Anterior cingulate cortex (tissue), 58 donors: Measurements from ENCODE around the gene SEL1L2.
"Not testable (repeated sequence)": the region's sequence is repeated elsewhere in the genome, so short reads cannot be mapped to it uniquely, and the experiment has no call there.

Experiments
- DNase-seq, 58 donors: peaks; one replicate each; lab custom pipeline; 2025; lab: John Stamatoyannopoulos, UW

Gene SEL1L2, protein sequence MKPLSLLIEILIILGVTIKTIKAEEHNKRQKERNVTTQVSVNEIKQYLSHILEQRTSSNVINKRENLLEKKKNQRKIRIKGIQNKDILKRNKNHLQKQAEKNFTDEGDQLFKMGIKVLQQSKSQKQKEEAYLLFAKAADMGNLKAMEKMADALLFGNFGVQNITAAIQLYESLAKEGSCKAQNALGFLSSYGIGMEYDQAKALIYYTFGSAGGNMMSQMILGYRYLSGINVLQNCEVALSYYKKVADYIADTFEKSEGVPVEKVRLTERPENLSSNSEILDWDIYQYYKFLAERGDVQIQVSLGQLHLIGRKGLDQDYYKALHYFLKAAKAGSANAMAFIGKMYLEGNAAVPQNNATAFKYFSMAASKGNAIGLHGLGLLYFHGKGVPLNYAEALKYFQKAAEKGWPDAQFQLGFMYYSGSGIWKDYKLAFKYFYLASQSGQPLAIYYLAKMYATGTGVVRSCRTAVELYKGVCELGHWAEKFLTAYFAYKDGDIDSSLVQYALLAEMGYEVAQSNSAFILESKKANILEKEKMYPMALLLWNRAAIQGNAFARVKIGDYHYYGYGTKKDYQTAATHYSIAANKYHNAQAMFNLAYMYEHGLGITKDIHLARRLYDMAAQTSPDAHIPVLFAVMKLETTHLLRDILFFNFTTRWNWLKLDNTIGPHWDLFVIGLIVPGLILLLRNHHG

DNA sequence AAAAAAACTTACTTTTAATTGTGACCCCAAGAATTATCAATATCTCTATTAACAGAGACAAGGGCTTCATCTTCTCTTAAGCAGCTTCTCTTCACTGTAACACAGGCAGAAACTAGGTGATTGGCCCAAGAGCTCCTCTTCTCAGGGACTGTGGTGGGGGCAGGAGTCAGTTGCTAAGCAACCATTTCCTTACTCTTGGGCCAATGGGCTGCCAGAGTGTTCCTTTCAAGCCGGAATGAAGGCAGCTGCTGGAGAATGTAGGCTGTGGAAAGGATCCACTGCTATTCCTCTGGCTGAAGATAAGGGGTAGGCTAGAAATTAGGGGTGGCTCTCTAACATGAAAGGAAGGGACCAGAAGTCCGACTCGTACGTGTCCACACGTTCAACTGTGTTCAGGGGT lies at the start of gene SEL1L2:
SEL1L2 (minus strand) TSS at position 150 of the 400 bp plus-strand sequence; CDS start at position 70, 80 bp downstream.
- no peak for DNase-seq

DNA sequence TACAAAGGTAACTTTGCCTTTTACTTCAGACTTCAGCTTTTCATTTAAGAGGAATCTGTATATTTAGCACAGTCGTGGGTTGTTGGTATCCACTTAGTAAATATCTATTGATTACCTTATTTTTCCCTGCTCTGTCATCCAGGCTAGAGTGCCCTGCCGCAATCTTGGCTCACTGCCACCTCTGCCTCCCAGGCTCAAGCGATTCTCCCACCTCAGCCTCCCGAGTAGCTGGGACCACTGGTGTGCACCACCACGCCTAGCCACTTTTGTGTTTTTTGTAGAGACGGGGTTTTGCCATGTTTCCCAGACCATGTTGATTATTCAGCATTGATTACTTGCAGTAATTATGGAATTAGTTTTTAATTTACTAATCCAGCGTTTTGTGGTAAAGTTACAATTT lies 46.2 kb upstream of the SEL1L2 start:
- no peak for DNase-seq

DNA sequence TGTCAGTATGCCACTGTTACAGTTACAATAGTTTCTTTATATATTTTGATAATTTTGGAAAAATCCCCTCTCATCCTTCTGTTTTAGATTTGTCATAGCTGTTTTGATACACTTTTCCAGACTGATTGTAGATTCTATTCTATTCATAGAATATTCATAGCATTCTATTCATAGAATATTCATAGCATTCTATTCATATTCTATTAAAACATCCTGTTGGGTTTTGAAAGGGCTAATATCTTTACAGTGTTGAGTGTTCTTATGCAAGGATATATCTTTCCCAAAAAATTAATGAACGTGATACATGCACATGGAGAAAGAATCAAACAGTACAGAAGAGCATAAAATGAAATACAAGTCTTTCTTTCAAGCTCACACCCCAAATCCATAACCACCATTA lies 42.9 kb upstream of the SEL1L2 start:
- DNase-seq: no peak

DNA sequence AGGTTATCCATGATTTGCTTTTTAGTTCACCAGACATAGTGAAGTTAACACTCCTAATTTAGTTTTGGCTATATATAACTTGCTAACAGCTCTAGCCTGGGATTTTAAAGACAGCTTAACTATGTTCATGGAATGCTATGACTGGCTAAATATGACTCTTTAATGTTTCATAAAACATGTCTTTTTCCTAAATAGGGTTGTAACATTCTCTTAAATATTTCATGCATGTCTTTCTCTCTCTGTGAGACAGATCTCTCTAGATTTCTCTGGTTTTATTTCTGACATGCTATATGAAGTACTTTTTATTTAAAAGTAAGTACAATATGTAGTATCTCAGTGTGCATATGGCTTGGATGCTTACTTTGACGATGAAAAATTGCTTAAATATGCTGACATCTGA lies 40.6 kb upstream of the SEL1L2 start:
- DNase-seq: no peak

DNA sequence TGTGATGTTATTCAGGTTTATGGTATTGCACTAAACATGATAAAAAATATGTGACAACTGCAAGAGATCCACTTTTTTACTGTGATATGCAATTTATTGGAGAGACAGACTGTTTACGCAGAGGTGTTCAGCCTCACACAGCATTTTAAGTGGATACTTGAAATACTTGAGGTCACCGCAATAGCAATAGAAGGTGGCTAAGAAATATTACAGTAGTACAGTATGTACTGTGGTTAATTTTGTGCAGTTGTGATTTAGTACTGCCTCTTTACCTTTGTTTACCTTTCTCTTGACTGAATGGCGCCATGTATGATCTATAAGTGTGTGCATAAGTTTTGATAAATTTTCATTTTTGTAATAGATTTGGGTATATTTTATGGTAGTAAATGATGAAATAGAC lies 22.3 kb upstream of the SEL1L2 start:
- DNase-seq: no peak

DNA sequence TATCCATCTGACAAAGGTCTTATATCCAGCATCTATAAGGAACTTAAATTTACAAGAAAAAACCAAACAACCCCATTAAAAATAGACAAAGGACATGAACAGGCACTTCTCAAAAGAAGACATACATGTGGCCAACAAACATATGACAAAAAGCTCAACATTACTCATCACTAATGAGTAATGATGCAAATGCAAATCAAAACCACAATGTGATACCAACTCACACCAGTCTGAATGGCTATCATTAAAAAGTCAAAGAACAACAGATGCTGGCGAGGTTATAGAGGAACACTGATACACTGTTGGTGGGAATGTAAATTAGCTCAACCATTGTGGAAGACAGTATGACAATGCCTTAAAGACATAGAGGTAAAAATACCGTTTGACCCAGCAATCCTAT lies 18.8 kb upstream of the SEL1L2 start:
- no peak for DNase-seq

DNA sequence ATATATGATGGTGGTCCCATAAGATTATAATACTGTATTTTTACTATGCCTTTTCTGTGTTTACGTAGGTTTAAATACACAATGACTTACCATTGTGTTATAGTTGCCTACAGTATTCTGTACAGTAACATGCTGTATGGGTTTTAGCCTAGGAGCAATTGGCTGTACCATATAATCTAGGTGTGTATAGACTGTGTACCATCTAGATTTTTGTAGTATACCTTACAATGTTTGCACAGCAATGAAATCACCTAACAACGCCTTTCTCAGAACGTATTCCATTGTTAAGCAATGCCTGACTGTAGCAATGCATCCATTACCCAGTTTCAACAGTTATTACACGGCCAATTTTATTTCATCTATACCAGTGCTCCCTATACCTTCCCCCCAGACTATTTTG lies 15.6 kb upstream of the SEL1L2 start:
- no peak for DNase-seq

DNA sequence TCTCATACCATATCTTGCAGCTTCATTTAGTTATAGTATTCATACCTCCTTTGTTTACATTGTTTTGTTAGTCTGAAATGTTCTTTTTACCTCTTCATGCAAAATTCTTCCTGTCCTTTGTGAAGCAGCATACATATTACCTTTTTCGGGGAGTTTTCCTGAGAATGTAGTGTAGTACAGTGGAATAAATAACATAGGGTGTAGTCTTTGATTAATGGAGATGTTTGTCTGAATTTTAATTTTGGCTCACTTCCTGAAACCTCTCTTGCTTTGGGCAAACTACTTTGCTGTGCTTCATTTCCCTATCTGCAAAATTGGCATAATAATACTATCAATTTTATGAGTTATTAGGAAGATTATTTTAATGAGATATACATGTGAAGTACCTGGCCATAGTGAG lies 10.5 kb upstream of the SEL1L2 start:
- DNase-seq: no peak

DNA sequence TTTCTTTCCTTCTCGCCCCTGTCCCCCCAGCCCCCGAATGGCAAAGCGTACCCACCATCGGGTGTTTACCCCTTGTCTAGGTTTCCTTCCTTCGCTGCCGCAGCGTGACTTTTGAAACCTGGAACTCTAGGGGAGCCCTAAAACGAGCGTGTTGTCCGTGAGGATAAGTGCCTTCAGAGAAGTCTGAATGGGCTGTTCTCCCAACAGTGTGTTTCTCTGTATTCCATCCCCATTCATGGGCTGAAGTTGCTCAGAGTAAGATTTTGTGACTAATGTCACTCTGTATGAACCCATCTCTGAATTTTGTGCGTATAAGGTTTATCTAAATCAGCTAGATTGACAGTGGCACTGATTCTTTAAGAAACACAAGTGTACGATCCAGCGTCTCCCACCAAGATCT lies 5.9 kb upstream of the SEL1L2 start:
- DNase-seq: peak in 12 of 58 donors; percentile 1 to 51 (median 22)

DNA sequence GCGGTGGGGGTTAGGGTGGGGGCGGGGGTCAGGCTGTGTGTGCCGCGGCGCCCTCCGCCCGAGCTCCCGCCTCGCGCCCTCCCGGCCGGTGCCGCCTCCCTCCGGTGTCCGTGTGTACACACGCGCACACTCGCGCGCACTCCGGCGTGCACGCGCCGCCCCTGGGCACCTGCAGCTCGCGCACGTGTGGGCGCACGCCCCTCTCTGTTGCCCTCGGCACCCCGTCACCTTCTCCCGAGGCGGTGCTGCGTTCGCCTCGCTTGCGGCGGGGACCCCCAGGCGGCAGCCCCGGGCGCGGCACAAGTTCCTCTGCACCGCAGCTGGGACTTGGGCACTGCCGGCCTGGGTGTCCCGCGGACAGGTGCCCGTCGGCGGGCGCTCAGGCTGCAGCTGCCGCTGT lies 5.4 kb upstream of the SEL1L2 start:
- peak in 43 of 58 donors; percentile 3 to 64 (median 28) for DNase-seq

DNA sequence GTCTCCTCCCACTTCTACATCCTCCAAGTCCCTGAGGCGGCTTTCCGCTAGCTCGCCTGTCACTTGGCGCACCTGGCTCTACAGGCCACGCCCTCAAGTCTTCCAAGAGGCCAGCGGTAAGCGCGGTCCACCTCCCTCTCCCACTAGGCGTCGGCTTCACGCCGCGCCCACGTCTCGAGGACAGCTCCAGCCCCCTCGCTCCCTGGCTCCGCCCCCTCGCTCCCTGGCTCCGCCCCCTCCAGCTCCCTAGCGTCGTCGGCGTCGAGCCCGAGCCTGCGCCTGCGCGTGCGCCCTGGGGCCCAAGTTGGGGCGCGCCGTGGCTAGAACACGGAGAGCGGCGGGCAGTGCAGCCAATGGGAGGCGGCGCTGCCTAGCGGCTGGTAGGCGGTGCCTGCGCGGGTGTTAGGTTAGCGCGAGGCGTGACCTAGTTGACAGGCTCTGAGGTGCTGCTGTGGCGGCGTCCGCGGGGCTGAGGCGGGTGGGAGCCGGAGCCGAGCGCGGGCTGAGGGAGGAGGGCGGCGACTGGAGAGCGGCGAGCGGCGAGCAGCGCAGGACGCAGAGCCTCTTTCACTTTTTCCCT lies 4.8 kb upstream of the SEL1L2 start, which contains the start of gene MACROD2:
MACROD2 (plus strand) TSS at position 431 of the 580 bp plus-strand sequence.
- DNase-seq: peak; percentile 39 to 93 (median 84)

DNA sequence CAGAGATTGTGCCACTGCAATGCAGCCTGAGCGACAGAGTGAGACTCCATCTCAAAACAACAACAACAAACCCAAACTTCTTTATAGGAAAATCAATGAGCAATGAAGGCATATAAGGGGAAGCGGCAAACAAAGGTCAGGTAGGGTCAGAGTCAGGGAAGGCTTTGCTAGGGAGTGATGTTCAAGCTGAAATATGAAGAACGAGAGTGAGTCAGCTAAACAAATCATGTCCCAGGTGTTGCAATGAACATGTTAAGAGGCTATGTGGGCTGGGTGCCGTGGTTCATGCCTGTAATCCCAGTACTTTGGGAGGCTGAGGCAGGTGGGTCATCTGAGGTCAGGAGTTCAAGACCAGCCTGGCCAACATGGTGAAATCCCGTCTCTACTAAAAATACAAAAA lies 1.5 kb upstream of the SEL1L2 start:
- DNase-seq: not testable (repeated sequence)

DNA sequence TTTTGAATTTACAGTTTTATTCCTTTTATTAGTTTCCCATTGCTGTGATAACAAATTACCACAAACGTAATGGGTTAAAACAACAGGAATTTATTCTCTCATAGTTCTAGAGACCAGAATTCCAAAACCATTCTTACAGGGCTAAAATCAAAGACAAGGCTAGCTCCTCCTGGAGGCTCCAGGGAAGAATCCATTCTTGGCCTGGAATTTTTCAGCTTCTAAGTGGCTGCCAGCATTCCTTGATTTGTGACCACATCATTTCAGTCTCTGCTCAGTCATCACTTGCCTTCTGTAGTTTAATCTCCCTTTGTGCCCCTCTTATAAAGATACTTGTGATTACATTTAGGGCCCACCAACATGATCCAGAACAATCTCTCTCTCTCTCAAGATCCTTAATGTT lies 897 bp upstream of the SEL1L2 start:
- no peak for DNase-seq

DNA sequence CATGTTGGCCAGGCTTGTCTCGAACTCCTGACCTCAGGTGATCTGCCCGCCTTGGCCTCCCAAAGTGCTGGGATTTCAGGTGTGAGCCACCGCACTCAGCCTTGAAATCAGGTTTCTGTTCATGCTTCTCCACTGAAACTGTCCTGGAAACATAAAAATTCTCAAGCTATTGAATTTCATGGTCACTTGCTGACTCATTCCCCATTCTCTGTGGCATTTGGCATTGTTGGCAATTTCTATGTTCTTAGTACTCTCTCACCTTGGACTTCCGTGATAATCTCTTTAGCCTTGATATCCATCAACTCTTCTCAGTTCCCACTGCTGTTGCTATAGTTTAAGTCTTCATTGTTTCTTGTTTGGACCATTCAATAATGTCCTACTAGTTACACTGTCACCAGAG lies 6.2 kb downstream of the SEL1L2 start:
- no peak for DNase-seq

DNA sequence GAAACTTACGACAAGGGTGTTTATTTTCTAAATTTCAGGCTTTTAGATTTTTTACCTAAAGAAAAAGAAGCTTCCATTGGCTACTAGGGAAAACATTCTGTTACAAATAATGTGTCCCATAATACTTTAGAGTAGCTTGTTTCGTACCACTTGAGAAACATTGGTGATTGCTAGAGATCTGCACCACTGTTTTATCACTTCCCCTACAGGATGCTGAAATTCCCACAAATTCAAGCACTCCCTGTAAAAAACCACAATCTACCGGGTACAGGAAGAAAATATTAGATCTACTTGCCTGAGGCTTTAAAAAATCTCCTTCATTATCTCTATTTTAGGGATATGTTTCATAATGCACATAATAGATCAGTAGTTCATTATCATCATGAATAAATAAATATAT lies 29.9 kb downstream of the SEL1L2 start:
- no peak for DNase-seq

DNA sequence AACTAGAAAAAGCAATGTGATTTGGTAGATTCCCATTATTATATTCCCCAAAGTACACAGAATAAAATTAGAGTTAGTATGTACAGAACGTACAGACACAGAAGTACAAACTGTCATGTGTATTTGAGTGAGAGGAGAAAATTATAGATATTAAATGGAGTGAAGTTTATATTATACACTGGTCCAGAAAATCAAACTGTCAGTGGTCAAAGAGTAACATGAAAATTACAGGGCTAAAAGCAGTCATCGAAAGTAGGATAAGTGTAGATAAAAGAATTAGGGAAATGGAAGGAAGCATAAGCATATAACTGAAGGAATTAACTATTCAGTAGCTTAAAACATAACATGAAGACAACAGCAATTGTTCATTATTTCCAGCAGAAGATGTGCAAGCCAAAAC lies 30.3 kb downstream of the SEL1L2 start:
- no peak for DNase-seq

DNA sequence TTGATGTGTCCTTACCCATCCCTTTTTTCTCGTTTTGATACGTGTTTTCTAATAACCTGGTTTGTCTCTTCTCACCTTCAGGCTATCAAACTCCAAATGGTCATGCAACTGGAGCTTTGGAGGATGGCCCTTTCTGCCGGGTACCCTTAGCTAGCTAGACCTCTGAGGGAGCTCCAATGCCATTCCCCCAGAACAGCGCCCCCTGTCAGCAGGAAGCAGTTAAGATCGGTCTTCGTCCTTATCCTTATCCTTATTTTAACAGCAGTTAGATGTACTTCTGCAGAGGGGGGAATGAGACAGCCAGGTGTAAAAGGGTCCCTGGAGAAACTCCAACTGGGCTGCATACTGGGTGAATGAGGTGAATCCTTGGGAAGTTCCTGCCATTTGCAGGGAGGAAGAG lies 37.2 kb downstream of the SEL1L2 start:
- no peak for DNase-seq

DNA sequence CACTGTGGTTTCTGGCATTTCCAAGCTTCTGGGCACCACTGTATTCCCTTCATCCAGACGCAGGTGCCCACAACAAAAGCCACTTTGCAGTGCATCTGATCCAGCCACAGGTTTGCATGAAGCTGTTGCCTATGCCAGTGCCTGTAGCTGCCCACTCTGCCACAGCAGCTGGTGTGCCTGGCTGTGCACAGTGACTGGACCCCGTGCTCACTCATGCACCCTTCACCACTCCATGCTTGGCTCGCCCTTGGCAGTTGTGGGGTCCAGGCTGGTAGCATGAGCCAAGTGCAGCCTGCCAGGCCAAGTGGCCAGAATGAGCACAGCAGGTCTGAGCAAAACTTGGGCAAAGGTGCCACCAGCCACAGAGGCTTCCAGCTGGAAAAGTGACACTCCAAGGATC lies 42.7 kb downstream of the SEL1L2 start:
- DNase-seq: no peak

DNA sequence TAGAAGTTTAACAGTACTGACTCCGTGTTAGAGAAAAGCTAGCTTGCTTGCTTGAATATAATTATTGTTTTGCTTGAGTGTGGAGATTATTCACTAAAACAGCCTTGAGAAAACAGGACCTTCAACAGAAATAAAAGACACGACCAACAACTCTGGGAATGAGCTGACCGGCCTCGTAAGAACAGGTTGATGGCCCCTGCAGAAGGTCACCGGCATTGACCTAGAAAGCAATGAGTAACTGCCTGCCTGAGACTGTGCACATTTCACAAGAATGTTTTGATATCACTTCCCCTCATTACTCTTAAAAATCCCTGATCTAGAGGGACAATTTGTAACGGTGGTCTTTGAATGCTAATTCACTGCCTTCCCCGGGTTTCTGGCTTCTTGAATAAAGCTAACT lies 49.4 kb downstream of the SEL1L2 start:
- no peak for DNase-seq

DNA sequence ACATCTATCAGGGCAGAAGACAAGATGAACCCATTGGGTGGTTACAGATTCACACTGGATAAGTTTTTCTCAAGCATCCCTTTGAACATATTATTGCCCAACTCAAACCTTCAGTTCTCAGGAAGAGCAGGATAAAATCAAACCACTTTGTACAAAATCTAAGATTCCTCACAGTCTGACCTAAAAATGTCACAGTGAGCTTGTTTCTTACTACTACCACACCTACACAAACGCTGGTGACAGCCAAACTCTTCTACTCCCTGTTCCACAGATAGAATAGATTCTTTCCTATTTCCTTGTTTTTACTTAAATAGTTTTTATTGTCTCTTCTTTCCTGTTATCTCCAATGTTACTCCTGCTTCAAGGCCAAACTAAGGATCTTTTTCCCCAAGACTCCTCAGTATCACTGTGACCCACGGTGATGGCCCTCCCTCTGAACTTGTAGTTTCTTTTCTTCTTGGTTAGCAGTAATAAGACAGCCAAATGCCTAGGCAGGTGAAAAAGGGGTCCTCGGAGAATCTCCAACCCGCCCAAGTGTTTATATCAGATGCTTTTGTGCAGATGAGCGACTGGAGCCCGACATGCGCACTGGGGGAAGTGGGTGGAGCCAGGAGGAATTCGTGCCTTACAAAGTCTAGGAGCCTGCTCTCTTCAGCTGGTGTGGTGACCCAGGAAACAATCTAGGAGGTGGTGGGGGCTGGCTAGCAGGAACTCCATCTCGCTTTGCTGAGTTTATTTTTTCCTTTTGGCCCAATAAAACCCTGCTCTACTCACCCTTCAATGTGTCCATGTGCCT lies 53.4 kb downstream of the SEL1L2 start:
- no peak for DNase-seq
